Fibroblast of the aortic adventitia (primary cell): ENCODE results near the gene BCR. TPM values are rescaled to one million over a fixed set of nuclear protein-coding genes. Genes with fewer than 3 reads are reported as not detected.
A peak's percentile ranks its signal among the peaks of the same experiment; 100 is the strongest.
"Not testable (repeated sequence)": the region's sequence is repeated elsewhere in the genome, so short reads cannot be mapped to it uniquely, and the experiment has no call there.

Source experiments
- DNase-seq: peaks from one replicate; pipeline ENCODE4 v3.0.0-alpha.2; 2010; ENCODE audit warnings: low read depth
- H3K4me3 ChIP-seq: 2 replicates; pipeline ENCODE4 v1.5.1; 2011; ENCODE audit warnings: low read depth, mild to moderate bottlenecking, control low read depth, low read length, moderate library complexity
- CTCF ChIP-seq: IDR thresholded peaks from 2 replicates; pipeline ENCODE4 v1.5.1; 2011; ENCODE audit warnings: mild to moderate bottlenecking, low read length, control low read depth, inconsistent platforms; ENCODE audit not compliant: insufficient read depth
- total RNA-seq: library from RNA; depleted of rRNA; stranded (reverse); fragments of >200 nt; gene quantifications from 2 replicates; pipeline ENCODE4 v1.2.3, GENCODE V29; 2012; ENCODE audit warnings: low replicate concordance

Gene BCR
- total RNA-seq, 1 donor = 37.3 TPM

GRCh38 chr22:23313791-23314567 is 133.7 kb downstream of the BCR start:
- H3K4me3 ChIP-seq = no peak overlapping the region
- TF ChIP-seq CTCF = no peak

GRCh38 chr22:23315341-23315917 is 135.1 kb downstream of the BCR start:
- H3K4me3 ChIP-seq = no peak overlapping the region
- DNase-seq = peak; percentile 73
- peak; percentile 65 for TF ChIP-seq CTCF

More at GRCh38 chr22:23313791-23314567, 133.7 kb downstream of the BCR start:
- no peak for DNase-seq

- H3K4me3 ChIP-seq, DNase-seq: not testable (repeated sequence)
Observed at GRCh38 chr22:23316596-23316995, 136.3 kb downstream of the BCR start.

- H3K4me3 ChIP-seq, DNase-seq: not testable (repeated sequence)
Observed at GRCh38 chr22:23318316-23318715, 138.0 kb downstream of the BCR start.

GRCh38 chr22:23322497-23323080 is 142.3 kb downstream of the BCR start:
- H3K4me3 ChIP-seq, DNase-seq: not testable (repeated sequence)

- H3K4me3 ChIP-seq, DNase-seq: not testable (repeated sequence)
Observed at GRCh38 chr22:23323960-23324688, 143.8 kb downstream of the BCR start.

GRCh38 chr22:23325183-23325582 is 144.9 kb downstream of the BCR start:
- no peak for TF ChIP-seq CTCF

GRCh38 chr22:23333822-23334221 is 153.5 kb downstream of the BCR start:
- H3K4me3 ChIP-seq, DNase-seq: not testable (repeated sequence)

More at GRCh38 chr22:23325183-23325582, 144.9 kb downstream of the BCR start:
- H3K4me3 ChIP-seq = no peak overlapping the region
- no peak for DNase-seq

GRCh38 chr22:23337672-23338071 is 157.4 kb downstream of the BCR start:
- DNase-seq, H3K4me3 ChIP-seq: not testable (repeated sequence)

GRCh38 chr22:23341942-23342695 is 161.8 kb downstream of the BCR start:
- not testable (repeated sequence) for H3K4me3 ChIP-seq, DNase-seq
